Amniotic epithelial cell (primary cell): Measurements from ENCODE around the gene IPO11.

Experiments used
- DNase-seq: peaks from one replicate; pipeline ENCODE4 v3.0.0-alpha.2; 2010; ENCODE audit warnings: low read depth

The IPO11 gene

DNA sequence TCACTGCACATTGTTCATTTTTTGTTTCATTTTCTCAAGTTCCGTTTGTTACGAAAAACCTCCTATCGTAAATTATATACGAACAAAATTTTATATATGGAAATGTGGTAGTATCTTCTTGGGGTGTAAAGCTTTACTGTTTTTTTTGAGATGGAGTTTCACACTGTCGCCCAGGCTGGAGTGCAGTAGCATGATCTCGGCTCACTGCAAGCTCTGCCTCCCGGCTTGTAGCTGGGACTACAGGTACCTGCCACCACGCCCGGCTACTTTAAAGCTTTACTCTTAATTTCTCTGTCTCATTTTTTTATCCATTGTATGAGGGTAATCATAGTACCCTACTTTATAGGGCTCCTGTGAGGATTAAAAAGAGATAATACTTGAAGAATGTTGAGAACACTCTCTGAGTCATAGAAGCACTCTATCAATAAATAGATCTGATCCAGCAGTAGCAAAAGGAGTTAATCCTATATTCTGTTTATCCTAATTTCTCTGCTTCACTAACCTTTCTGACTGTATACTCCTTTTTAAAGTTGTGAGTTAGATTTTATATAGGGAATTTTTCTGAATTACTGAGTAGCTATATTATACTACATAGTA lies 160.5 kb downstream of the IPO11 start:
- no peak for DNase-seq

DNA sequence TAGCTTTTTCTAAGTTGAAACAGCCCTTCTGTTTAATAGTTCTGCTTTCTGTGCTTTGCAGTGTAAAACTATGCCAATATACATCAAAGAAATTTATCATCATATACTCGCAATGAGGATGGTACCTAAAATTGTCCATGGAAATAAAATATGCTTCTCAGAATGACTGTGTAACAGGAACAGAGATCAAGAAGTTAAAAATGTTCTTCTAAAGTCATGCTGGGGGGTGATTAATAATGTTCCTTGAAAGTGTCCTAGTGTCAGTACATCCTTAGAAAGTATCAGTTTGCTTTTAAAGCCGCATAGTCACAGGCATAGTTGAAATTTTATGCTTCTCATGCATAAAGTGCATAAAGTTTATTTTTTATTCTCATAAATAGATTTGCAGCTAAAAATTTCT lies 162.0 kb downstream of the IPO11 start:
- no peak for DNase-seq

DNA sequence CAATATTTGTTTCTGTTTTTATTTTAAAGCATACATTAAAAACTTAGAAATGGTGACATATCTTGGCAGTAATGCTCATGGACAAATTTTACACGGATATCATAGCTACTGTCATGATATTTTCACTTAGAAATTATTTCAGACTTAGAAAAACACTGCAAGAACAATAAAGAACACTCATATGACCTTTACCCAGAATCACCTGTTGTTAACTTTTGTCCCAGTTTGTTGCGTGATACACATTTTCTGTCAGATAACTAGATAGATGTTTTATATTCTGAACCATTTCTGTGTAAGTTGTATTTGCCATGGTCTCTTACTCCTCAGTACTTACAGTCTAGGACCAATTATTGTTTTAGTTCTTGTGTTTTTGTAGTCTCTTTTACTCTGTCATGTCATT lies 162.5 kb downstream of the IPO11 start:
- DNase-seq, result no peak

DNA sequence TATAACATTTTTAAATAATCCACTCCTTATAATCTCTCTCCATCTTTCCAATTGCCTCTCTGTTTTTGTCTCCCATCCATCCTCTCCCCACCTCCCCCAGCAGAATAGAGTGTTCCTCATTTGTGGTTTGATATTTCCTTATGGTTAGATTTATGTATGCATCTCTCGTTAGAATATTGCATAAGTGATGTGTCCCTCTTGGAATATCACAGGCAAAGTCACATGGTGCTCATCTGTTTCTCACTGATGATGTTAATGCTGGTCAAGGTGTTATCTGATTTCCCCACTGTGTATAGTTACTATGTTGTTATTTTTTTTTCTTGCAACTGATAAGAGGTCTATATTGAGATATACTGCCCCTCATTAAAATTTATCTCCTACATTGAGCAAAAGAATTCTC lies 162.9 kb downstream of the IPO11 start:
- no peak for DNase-seq

- no peak for DNase-seq
Measured at GRCh38 chr5:62576570-62577170, 164.1 kb downstream of the IPO11 start.

- no peak for DNase-seq
Measured at GRCh38 chr5:62577488-62577887, 164.9 kb downstream of the IPO11 start.

DNA sequence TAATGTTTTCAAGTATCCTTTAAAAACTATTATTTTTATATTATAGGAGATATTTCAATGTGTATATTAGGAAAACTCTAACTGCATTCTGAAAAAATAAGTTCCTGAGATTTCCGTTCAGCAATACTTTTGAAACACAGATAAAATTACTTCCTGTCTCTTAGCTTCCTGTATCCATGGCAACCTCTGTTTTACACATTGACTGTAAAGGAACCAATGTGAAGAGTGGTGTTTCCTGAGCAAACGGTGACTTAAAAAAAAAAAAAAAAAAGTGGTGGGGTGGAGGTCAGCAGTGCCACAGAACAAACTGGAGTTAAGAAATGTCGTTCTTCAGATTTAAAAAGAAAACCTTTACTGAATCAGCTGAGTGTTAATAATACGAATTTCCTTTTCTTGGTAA lies 166.0 kb downstream of the IPO11 start, which contains the start of gene LRRC70:
LRRC70 (plus strand) TSS at position 280 of the 400 bp plus-strand sequence. CDS start 620 bp downstream, outside the sequence.
- DNase-seq, result peak; percentile 78

DNA sequence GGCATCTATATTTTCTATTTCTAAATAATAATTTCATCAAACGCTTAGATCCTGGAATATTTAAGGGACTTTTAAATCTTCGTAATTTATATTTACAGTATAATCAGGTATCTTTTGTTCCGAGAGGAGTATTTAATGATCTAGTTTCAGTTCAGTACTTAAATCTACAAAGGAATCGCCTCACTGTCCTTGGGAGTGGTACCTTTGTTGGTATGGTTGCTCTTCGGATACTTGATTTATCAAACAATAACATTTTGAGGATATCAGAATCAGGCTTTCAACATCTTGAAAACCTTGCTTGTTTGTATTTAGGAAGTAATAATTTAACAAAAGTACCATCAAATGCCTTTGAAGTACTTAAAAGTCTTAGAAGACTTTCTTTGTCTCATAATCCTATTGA lies 167.2 kb downstream of the IPO11 start:
- no peak for DNase-seq

DNA sequence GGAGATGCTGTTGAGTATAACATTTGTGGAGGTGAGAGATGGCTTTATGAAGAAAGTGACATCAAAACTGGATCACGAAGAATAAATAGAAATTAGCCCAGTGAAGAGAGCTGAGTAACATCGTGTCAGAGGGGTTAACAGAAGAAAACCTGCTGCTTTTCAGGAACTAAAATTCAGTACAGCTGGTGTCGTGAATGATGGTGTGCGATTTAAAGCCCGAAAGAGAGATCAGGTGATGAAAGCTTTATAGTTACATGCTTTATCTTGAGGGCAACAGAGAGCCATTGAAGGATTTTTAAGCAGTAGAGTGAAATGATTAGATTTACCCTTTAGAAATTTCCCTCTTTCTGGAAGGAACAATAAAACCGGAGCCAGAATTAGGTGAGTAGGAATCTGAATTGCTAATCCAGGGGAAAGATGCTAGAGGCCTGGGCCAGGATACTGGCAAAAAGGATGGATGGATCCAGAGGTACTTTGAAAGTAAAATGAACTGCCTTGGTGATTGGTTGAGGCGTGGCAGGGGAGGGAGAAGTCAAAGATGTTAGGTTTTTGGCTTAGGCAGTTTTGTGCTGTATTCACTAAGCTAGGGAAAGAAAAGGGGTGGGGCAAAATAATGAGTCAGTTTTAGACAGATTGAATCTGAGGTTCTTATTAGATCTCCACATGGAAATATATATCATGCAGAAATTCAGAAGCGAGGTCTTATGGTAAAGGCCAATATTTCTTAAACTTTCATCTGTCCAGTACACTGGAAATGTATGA lies 169.5 kb downstream of the IPO11 start:
- DNase-seq, result no peak

DNA sequence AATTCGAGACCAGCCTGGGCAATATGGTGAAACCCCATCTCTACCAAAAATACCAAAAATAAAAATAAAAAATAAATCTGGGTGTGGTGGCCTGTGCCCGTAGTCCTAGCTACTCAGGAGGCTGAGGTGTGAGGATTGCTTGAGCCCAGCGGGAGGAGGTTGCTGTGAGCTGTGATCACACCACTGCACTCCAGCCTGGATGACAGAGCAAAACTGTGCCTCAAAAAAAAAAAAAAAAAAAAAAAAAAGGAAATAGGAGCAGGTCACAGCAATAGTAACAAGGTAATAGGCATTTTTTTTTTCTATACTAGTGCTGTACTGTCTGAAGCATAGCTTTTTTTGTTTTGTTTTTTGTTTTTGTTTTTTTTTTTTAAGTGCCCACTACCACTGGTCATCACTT lies 171.8 kb downstream of the IPO11 start:
- DNase-seq, result no peak

- no peak for DNase-seq
Measured at GRCh38 chr5:62585306-62585705, 172.7 kb downstream of the IPO11 start.

GRCh38 chr5:62585751-62586150 lies 173.2 kb downstream of the IPO11 start:
- DNase-seq, result peak; percentile 61

- peak; percentile 82 for DNase-seq
Measured at GRCh38 chr5:62587737-62588136, 175.2 kb downstream of the IPO11 start.

- DNase-seq, result peak; percentile 47
Measured at GRCh38 chr5:62588668-62589067, 176.1 kb downstream of the IPO11 start.

DNA sequence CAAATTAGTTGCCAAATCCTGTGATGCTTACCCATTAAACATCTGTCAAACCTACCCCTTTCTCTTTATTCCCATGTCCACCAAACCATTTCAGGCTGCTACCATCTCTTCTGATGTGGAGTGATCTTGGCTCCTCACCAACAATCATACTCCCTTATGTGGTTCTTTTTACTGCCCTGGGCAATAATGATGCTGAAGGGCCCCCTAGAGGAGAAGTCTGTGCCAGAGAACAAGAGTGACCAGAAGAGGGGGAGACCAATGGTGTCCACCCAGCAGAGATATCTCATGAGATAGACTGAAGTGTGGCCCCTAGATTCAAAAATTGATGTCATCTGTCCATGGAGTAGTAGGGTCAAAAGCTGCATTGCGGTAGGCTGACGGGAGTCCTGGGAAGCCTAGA lies 176.9 kb downstream of the IPO11 start:
- DNase-seq, result no peak

DNA sequence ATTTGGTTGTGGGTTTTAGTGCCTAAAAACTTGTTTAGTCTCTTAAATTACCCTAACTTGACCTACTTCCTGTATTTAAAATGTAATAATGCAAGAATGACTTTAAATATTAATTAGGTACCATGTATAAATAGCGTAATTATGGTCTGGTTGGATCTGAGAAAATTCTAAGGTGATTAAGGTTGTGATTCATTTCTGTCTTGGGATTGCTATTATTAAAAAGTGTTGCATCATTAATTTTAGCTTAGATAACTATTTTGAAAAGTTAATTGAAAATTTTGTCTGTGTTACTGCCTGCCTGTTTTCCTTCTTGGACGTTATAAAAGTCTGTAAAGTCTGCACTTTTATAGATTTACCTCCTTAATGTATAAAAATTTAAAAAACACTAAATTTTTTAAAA lies 177.8 kb downstream of the IPO11 start:
- DNase-seq, result no peak

DNA sequence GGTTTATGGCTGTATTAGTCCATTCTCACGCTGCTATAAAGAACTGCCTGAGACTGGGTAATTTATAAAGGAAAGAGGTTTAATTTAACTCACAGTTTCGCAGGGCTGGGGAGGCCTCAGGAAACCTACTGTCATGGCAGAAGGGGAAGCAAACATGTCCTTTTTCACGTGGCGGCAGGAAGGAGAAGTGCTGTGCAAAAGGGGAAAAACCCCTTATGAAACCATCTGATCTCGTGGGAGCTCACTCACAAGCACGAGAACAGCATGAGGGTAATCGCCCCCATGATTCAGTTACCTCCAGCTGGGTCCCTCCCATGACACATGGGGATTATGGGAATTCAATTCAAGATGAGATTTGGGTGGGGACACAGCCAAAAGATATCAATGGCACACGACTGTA lies 180.0 kb downstream of the IPO11 start:
- no peak for DNase-seq

DNA sequence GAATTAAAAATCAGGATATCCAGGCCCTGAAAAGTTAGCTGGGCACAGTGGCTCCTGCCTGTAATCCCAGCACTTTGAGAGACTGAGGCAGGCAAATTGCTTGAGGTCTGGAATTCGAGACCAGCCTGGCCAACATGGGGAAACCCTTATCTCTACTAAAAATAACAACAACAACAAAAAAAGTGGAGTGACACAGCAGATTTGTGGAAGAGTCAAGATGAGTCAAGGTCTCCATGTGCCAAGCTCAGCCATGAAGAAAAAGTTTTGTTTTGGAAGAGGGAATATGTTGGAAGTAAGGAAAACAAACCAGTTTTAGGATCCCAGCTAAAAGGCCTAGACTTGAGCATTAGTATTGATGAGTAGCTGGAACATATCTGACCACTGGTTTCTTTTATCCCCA lies 180.8 kb downstream of the IPO11 start:
- DNase-seq, result peak; percentile 66

DNA sequence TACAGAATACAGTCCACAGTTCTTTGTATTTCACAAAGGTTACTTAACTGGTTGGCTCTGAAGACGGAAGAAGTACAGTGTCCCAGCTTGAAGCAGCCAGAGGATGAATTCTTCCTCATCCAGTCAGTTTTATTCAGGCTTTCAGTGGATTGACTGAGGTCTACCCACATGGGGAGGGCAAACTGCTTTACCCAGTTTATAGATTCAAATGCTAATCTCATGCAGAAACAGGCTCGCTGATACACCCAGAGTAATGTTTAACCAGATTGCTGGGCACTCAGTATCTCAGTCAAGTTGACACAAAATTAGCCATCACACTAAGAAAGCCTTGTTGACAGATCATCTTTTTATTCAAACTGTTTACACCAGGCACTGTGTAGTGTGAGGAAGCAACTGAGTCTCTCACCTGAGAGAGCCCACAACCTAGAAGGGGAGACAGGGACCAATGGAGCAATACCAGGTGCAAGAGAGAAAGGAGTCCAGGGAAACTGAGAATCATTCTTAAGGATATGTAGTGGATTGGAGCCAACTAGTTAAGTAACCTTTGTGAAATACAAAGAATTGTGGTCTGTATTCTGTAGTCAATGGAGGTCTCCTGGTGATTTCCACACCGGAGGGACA lies 181.9 kb downstream of the IPO11 start:
- DNase-seq, result no peak

GRCh38 chr5:62596096-62596495 lies 183.5 kb downstream of the IPO11 start:
- no peak for DNase-seq

DNA sequence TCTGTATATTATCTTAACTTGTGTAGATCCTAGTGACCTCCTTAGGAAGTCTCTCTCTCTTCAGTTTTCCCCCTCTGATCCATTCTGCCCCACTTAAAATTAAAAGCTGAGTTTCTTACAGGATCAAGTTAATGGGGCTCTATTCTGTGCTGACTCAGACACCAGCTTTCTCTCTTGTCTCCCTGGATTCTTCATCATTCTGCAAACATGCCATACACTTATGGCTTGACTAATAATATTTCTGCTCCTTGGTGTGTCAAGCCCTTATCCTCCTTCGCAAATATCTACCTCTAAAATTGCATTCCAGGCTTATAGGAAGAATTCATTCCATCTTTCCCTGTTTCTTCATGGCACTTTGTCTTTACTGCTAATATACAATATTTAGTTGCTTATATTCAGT lies 184.1 kb downstream of the IPO11 start:
- peak; percentile 68 for DNase-seq

DNA sequence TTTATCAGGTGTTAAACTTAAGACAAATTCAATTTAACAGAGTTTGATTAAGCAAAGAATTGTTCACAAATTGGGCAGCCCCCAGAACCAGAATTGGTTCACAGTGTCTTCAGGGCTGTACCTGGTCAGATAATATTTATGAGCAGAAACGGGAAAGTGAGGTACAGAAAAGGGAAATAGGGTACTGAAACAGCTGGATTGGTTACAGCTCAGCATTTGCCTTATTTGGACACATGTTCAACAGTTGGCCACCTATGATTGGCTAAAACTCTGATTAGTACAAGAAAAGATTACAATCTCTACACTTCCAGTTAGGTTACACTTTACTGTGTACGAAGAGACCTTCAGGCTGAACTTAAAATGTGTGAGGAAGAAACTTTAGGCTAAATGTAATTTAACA lies 184.8 kb downstream of the IPO11 start:
- DNase-seq, result no peak
